ENCODE measurements around the gene LETM1.

DNA sequence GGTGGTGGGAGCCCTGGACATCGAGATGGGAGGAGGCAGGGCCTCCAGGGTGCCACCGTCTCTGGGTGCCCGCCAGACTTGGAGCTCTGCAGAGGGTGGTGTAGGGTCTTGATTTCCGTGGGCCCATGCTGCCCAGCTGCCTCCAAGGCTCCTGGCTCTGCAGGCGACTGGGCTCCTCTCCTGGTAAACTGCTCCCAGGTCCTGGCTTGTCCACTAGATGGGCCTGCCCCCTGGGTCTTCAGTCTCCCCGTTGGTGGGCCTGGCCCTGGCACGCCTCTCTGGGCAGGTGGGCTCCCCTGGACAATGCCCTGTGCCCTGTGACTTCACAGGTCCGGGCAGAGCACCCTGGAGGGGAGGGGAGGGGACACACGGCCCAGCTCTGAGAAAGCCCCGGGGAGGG is 55.2 kb downstream of the LETM1 start:
- TF ChIP-seq POLR2A (IDR thresholded peaks at IDR 0.05), result no peak
- TF ChIP-seq, protein P1, sequence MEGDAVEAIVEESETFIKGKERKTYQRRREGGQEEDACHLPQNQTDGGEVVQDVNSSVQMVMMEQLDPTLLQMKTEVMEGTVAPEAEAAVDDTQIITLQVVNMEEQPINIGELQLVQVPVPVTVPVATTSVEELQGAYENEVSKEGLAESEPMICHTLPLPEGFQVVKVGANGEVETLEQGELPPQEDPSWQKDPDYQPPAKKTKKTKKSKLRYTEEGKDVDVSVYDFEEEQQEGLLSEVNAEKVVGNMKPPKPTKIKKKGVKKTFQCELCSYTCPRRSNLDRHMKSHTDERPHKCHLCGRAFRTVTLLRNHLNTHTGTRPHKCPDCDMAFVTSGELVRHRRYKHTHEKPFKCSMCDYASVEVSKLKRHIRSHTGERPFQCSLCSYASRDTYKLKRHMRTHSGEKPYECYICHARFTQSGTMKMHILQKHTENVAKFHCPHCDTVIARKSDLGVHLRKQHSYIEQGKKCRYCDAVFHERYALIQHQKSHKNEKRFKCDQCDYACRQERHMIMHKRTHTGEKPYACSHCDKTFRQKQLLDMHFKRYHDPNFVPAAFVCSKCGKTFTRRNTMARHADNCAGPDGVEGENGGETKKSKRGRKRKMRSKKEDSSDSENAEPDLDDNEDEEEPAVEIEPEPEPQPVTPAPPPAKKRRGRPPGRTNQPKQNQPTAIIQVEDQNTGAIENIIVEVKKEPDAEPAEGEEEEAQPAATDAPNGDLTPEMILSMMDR (IDR thresholded peaks at IDR 0.05), result no peak
